RKO (cell line): ENCODE results near the gene HNRNPH2.

Experiments
- DNase-seq: peaks from one replicate; pipeline ENCODE4 v3.0.0-alpha.2; 2016; ENCODE audit warnings: low spot score

The HNRNPH2 gene, protein sequence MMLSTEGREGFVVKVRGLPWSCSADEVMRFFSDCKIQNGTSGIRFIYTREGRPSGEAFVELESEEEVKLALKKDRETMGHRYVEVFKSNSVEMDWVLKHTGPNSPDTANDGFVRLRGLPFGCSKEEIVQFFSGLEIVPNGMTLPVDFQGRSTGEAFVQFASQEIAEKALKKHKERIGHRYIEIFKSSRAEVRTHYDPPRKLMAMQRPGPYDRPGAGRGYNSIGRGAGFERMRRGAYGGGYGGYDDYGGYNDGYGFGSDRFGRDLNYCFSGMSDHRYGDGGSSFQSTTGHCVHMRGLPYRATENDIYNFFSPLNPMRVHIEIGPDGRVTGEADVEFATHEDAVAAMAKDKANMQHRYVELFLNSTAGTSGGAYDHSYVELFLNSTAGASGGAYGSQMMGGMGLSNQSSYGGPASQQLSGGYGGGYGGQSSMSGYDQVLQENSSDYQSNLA

DNA sequence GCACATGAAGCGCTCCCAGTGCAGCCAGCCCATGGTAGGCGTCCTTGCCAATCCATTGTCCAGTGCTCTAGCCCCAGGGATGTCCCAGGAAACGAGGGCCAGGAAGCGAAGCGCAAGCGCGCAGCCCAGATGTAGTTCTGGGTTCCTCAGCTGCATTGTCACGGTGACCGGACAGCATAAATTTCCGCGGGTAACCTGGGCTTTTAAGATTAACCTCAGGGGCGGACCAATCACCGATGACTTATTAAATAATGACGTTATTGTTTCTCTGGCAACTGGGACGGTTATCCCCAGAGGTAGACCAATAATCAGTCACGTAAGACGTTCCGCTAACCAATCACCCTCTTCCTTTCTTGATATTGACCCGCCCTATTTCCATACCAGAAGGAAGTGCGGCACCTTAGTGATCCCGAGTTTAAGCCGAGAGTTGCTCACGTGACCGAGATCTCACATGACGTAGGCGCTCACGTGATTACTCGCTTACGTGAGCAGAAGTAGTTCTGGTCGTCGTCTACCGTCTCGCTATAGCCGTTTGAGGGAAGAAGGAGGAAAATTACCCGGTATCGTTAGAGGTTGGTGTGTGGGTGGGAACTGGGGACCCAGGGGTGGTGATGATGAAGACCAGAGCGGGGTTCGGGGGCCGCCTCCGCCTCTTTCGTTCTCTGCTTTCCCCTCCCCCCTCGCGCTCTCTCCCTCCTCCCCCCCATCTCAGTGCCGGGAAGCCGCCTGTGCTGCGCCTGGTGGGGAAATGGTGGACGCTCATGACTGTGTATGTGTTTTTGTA is at the start of gene HNRNPH2, which contains the start of gene GLA:
Gene HNRNPH2, plus strand, starts transcription at position 475 of the 784 bp plus-strand sequence. CDS start 3,767 bp downstream, outside the sequence.
Gene GLA, minus strand, starts transcription at position 178 of the 784 bp plus-strand sequence. Its CDS starts 22 bp downstream, at position 156.
- peak; percentile 97 for DNase-seq

DNA sequence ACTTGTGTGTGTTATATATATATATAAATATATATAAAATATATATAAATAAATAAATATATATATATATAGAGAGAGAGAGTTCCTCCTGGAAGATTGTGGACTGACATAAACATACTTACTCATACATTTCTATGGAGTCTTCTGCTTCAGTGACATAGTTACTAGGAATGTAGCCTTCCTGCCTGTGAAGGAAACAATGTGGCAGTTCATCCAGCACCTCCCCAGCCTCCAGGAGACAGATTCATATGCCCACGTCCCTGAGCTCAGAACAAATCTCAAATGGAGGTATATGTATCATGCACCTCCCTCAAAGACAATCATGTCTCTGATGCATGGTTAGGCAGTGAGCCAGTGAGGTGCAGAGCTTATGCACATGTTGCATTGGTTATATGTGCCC is 48.1 kb upstream of the HNRNPH2 start:
- no peak for DNase-seq

DNA sequence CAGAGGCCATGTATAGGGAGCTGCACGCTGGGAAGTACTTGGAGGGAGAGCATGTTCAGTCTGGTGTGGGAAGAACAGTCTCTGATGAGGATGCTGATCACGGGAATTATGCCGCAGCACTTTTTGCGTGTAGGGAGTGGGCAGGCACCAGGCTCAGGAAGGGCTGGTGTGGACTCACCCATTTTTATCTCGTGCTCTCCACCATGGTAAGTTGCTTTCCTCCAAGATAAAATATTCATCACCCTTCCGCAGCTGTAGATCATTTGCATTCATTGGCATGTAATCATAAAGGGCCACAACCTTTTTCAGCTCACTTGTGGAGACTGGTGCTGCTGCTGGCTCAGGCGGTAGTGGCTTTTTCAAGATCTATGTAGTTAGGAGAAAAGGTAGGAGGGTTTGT is 47.6 kb upstream of the HNRNPH2 start:
- DNase-seq: no peak

DNA sequence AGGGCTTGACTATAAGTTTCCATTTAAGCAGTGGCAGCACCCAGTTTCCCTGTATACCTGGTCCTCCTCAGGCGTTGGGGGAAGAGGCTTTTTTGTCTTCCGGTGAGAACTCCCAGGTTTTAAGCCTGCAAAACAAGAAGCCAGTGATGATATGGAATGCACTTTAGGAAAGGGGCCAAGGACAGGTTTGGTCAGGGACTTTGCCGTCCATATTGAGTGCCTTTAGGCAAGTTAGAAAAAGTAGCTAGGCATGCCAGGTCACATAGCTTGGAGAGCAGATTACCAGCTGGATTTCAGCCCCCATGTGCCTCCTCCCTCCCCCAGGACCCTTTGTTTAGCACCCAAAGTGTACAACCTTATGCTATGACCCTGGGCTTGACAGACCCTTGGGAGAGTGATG is 45.9 kb upstream of the HNRNPH2 start:
- DNase-seq: no peak

DNA sequence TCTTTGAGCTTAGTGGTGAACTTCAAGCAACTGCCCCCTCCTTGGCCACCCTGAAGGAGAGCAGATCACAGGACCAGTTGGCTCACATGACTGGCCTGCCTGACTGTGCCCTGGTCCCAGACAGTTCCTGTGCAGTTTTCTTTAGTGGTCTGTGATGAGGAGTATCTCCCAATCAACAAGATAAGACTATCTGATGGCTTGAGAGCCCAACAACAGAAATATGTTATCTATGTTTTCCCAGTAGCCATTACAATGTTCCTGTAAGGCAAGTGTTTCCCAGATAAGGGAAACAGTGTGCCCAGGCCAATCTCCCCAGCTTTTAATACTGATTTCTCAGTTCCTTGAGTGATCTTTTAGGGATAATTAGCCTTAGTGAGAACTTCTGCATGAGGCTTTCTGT is 45.3 kb upstream of the HNRNPH2 start:
- DNase-seq: no peak

DNA sequence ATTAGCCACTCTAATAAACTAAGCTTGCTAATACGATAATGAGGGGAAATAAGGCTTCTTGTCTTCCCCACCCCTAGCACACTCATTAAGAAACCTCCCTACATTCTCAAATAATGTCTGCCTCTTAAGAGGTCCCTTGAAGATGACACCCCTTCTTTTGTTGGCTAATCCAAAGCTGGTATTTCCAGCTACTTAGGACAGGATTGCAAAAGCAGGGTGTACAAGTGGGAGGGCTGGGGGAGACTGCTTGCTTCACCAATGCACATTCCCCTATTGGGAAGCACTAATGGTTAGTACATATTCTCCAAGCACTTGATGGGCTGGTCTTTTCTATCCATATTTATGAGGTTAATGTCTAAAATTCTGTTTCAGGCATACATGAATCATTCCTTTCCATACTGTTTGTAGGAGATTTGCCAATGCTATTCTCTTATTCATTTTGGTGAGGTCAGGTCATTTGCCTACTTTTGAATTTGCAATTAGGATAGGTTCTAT is 42.7 kb upstream of the HNRNPH2 start:
- no peak for DNase-seq

DNA sequence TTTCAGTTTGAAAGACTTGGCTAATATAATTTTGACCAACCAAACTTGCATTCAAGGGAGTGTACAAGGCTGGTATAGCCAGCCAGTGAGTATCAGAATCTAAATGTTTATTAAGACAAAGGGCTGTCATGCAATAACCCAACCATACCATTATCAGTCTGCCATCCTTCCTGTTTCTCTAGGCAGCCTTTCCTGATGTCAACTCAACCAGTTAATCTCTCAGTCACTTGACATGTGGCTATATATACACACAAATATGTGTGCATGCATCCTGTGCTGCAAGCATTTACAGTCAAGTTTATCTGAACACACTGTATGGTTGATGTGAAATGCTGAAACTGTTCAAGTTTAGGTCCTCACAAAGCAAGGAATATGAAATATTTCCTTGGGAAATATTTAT is 39.2 kb upstream of the HNRNPH2 start:
- DNase-seq: no peak

DNA sequence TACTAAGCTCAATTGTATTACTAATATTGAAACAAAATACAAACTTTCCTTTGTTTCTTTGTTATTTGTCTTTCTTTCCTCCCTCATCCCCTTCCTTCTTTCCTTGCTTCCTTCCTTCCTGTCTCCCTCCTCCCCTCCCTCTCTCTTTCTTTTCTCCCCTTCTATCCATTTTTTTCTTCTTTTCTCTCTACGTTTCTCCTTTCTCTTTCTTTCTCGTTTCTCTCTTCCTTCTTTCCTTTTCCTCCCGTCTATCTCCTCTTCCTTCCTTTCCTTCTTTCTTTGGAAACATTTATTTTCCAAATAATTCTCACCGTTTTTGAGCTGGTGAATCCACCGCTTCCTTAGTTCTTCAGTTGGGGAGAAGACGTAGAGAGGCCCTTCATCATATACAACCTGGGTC is 38.3 kb upstream of the HNRNPH2 start:
- no peak for DNase-seq

DNA sequence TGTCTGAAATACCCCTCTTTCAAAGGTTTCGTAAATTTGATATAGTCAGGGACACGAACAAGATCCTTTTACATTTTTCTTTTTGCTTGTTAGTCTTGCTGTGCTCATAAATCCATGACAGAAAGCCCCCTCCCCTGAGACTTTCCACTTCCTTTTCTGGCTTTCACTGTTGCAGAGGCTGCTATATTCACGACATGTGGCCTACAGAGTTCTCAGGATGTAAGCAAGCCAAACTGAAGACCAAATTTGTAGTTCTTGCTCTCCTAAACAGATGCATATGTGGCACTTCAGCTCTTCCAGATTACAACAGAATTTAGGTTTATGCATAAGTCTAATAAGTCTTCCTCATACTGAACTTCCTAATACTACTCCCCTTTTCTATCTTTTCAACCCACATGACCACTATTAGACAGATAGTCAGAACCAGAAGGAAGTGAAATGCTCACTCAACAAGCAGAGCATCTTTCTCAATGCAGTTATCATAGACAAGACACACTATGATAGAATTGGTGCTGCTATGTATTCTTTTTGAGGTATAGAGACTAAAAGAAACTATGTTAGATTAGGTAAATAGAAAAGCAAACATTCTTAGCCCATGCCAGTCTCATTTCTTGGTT is 37.0 kb upstream of the HNRNPH2 start:
- DNase-seq: no peak

DNA sequence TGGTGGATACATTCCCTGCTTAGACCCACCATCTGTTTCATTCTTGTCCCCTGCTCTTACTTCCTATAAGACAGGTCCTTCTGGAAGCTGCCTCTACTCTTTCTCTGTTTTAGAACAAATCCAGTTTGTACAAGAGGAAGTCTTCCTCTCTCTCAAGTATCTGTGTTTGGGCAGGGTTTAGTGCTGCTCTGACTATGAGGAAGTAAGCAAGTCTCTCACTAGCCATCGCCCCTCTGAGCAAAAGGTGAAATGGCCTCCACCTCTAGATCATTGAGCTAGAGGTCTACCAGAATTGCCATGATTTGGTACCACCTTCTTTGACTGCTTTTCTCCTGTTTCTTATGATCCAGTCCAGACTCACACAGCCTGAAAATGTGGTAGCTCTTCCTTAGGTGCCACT is 30.5 kb upstream of the HNRNPH2 start:
- DNase-seq: no peak

DNA sequence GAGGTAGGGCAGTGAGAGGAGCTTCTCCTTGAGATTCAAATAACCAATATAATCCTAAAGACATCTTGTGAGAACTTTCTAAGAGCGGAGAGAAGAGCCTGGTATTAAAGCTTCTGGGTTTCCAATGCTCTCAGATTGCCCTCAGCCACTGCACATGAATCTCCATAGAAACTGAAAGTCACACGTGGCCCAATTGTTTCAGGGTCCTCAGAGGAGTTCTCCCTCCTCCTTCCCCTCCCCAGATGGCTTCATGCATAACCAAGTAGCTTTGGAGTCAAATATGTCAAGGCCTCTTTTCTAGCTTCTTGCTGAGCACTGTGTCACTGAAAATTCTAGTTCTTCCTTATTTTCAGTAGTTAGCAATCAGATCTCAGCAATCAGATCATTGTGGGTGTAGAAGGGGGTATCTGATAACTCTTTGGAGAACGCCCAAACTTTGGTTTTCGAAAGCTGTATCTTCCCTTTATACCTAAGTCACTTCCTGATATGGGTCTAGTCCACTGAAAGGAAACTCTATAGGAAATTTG is 24.3 kb upstream of the HNRNPH2 start:
- DNase-seq: no peak

DNA sequence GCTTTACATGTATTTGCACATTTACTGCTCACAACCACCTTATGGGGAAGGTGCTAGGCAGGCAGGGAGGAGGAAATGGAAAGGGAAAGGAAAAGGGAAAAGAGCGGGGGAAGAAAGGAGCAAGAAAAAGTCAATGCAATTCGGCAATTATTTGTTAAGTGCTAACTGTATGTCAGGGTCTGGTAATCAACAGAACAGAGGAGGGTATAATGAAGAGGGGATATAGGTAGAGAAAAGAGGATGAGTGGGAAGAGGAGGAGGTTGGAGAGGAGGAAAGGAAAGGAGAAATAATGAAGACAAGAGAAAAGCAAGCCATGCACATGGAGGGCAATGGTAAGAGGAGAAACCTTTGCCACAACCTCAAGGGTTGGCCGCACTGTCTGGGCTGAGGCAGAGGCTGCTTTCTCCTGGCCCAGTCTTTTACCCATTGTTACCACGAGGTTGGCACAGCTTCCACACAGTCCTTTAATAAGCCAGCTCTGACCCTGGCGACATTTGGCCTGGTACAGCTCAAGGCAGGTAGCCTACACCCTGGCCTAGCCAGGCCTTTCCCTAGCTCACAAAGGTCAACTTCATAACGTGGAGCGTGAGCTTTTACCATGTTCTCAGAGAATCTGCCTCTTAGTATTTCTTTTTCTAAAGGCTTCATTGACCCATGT is 22.9 kb upstream of the HNRNPH2 start:
- no peak for DNase-seq

DNA sequence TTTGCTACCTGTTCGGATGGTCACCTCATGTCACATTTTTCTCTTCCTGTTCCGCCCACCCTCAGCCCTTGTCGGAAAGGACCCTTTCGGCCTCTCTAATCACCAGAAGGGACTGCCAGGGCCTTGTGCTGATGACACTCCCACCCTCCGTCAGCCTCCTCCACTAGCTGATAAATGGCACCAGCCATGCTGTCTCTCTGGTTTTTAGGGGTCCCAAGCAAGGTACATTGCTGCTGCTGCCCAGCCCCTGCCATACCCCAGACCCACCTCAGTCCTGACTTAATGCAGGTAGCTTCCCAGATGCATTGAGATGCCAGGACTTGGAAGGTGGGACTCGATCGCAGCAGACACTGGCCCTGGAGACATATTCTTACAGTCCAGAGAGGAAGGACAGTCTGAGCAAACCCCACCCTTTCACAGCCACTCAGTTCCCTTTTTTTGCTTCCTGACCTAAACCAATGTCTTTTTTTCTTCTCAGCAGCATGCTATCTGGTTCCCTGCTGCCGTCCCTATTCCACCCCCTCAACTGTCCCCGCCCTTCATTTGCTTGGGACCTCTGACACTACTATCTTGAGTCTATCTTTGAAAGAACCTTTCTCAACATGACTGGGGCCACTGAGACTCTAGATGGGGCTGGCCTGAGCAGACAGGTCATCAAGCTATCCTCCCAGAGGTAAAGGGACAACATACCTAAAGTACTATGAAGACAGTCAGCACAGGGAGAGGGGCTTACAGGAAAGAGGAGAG is 22.1 kb upstream of the HNRNPH2 start, which contains the start of gene BTK:
Gene BTK, minus strand, starts transcription at position 397 of the 747 bp plus-strand sequence. CDS start 10,907 bp downstream, outside the sequence.
- no peak for DNase-seq

DNA sequence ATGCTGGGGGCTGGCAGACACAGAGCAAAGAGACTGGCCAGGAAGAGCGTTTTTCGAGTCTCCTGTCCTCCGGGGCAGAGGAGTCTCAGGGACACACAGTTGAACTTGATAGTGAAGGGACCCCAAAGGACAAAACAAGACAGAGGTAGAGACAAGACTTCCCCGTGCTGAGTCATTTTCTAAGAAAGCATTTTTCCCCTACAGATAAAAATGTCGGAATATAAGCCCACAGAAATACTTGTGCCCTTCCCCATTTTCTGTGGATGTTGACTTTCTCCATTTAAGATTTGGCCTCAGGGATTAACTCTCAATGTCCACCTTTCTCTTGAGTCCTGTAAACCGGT is 21.5 kb upstream of the HNRNPH2 start:
- no peak for DNase-seq

DNA sequence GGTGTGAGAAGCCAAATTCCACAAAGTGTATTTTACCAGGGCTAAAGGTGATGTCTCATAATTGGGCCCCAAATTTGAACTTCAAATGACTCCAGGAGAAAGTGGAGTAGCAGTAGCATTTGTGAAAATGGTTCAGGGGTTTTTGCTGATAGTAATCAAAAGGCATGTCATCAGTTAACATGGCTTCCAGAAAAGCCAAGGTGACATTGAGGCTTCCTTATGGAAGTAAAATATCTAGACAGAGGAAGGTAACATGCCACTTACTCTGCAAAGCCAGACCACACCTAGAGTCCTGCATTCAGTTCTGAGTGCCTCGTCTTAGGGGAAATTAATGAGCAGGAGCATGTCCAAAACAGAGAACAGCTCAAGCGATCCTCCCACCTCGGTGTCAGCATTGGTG is 19.4 kb upstream of the HNRNPH2 start:
- no peak for DNase-seq

DNA sequence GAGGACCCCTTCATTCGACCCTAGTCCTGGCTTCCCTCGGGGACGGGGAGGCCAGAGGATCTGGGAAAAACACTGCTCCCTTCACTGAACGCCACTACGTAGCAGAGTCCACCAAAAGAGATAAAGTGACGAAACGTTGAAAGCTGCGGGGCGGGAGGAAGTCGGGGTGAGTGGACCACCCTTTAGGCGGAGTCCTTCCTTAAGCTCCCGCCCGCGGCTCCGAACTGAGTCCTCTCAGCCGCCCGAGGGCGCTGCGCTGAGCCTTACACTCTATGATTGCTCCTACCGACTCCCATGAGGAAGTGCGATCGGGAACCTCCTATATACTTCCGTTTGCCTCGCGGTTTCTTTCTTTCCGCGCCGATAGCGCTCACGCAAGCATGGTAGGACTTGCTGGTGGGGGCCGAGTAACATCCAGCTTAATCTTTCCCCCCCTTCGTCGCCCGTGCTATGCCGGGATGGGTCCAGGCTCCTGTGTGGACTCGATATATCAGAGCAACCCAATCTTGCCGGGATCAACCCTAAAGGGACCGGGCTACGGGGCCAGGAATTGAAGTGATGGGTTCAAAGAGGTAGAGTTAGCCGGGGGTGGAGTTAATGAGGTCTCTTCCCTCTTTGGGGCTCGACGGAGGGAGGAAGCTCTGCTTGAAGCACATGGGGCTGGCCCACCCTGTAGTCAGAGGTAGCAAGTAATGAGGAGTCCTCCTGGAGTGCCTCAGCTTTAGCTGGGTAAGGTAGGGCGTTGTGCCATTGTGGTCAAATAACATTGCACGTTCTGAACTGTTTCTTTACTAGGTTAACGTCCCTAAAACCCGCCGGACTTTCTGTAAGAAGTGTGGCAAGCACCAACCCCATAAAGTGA is 17.1 kb upstream of the HNRNPH2 start, which contains the start of gene RPL36A:
Gene RPL36A, plus strand, starts transcription at position 348 of the 862 bp plus-strand sequence. Its CDS starts 33 bp downstream, at position 381.
- DNase-seq: peak; percentile 92

DNA sequence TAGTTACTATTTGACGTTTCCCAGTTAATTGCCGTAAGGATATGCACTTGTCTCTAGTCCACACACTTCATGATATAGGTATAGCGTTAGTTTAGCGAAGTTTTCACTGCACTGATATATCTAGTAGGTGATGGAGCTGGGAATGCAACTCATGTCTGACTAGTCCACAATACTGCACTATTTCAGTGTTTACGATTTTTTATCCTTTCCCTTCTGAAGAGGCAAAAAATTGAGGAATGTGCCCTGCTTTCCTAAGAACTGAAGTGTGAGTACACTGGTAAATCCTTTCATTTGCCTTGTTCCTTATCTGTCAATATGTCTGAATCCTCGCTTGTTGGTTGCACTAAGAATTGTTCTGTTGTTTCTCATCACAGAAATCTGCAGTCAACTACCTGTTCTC is 16.2 kb upstream of the HNRNPH2 start:
- no peak for DNase-seq

DNA sequence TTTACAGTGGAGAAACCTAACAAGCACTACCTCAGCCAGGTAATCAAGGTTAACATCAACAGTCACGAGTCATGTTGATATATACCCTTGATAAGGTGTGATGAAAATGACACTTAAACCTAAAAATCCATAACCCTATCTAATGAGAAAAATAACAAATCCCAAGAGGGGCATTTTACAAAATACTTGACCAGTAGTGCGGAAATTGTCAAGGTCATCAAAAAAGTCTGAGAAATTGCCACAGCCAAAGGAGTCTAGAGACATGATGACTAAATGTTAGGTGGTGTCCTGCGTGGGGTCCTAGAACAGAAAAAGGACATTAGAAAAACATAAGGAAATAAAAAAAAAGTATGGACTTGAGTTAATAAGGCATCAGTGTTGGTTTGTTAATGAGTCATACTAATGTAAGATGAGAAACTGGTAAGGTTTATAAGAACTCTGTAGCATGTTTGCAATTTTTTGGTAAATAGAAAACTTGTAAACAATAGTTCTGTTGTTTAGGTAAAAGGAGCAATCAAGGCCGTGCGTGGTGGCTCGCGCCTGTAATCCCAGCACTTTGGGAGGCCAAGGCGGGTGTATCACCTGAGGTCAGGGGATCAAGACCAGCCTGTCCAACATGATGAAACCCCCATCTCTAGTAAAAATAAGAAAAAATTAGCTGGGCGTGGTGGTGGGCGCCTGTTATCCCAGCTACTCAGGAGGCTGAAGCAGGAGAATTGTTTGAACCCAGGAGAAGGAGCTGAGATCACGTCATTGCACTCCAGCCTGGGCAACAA is 14.3 kb upstream of the HNRNPH2 start:
- peak; percentile 46 for DNase-seq

DNA sequence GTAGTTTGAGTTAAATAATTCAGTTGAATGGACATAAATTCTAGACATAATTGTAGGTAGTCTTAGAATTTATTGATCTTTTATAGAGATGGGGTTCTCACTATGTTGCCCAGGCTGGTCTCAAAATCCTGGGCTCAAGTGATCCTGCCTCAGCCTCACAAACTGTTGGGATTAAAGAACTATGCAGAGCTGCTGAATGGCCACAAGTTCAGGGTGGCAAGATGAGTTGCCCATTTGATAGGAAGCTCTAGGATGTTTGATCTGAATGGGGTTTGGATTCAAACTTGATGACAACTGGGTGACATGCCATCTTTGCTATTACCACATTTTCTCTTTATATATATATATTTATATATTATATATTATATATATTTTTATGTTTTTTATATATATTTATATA is 13.7 kb upstream of the HNRNPH2 start:
- DNase-seq: peak; percentile 37
